Testis (tissue), 3 donors: ENCODE data around the gene WDR83. TPM values are rescaled to one million over a fixed set of nuclear protein-coding genes. Genes with fewer than 3 reads are reported as not detected.
A peak's percentile ranks its signal among the peaks of the same experiment; 100 is the strongest.
"Not testable (repeated sequence)": the region's sequence is repeated elsewhere in the genome, so short reads cannot be mapped to it uniquely, and the experiment has no call there.

Source experiments
- DNase-seq: peaks from one replicate; pipeline ENCODE4 v3.0.0-alpha.2; 2019
- H3K27ac ChIP-seq, 2 donors: fragments of 200-600 bp; sonication (generic); one replicate each; pipeline ENCODE4 v1.5.1; 2019
- H3K27me3 ChIP-seq: fragments of 200-600 bp; sonication (generic); one replicate; pipeline ENCODE4 v1.5.1; 2019
- H3K36me3 ChIP-seq: fragments of 200-600 bp; sonication (generic); one replicate; pipeline ENCODE4 v1.5.1; 2017; ENCODE audit warnings: low read depth; ENCODE audit errors: missing control alignments
- H3K4me1 ChIP-seq: fragments of 200-600 bp; sonication (generic); one replicate; pipeline ENCODE4 v1.5.1; 2019
- H3K4me3 ChIP-seq, 2 donors: fragments of 200-600 bp; sonication (generic); one replicate each; pipeline ENCODE4 v1.5.1; 2017 to 2019
- H3K9me3 ChIP-seq: fragments of 200-600 bp; sonication (generic); one replicate; pipeline ENCODE4 v1.5.1; 2017
- CTCF ChIP-seq, 3 experiments: fragments of 450-650 bp in 2 of 3; fragments of 200-600 bp in 1 of 3; sonication (generic) in 1 of 3; IDR thresholded peaks; one replicate each; pipeline ENCODE4 v1.5.1; 2016 to 2019; ENCODE audit warnings: antibody characterized with exemption in 3 of 3, mild to moderate bottlenecking in 2 of 3, moderate library complexity in 1 of 3
- POLR2A ChIP-seq: fragments of 450-650 bp; IDR thresholded peaks from one replicate; pipeline ENCODE4 v1.6.1; 2017; ENCODE audit warnings: antibody characterized with exemption, mild to moderate bottlenecking, moderate library complexity
- WGBS, 2 donors: methylation state at CpG; one replicate each; pipeline ENCODE4 v1.1.5; 2018; 5-methylcytosine and 5-hydroxymethylcytosine counted together
- intact Hi-C: fragments of 100-400 bp; cut with DNase I; formaldehyde crosslinking; loops from one replicate; pipeline ENCODE4 v1.15.1; 2023; ENCODE audit warnings: low total_unique reads
- polyA plus RNA-seq: library from polyadenylated mRNA; stranded (reverse); fragments of 350-450 nt; fragmentation: Illumina TruSeq; extraction: RNeasy Lipid Tissue Mini Kit (QIAGEN cat#74804); gene quantifications from one replicate; pipeline ENCODE4 v1.2.3, GENCODE V29; 2014; ENCODE audit warnings: low read depth, low replicate concordance; ENCODE audit not compliant: insufficient read depth
- total RNA-seq, 2 donors: library from RNA; depleted of rRNA; stranded (reverse); fragments of >200 nt; gene quantifications; one replicate each; pipeline ENCODE4 v1.2.3, GENCODE V29; 2016

WDR83 gene
- total and polyA plus RNA-seq, 3 donors from 2014 or later = 15.8 to 23.2 (median 18.3) TPM

GRCh38 chr19:12638611-12639182, 27.9 kb upstream of the WDR83 start:
- intact Hi-C loops = no loop called here
- H3K36me3 ChIP-seq = no peaks in the 10 kb centered on the region

GRCh38 chr19:12639901-12640613, 26.6 kb upstream of the WDR83 start:
- H3K4me1 ChIP-seq = peaks cover 5% of the 10 kb centered on the region
- TF ChIP-seq POLR2A (no peak), CTCF (IDR thresholded peaks at IDR 0.05) (peak in 2 of 3 experiments; percentile 59 to 64)
- no peak overlapping the region for H3K4me3 ChIP-seq
- no peaks in the 10 kb centered on the region for H3K27me3 ChIP-seq
- no peaks in the 10 kb centered on the region for H3K9me3 ChIP-seq
- no peak overlapping the region for H3K27ac ChIP-seq
- 9 to 28% methylated on average over 15 to 38 of the region's 39 CpGs for WGBS, 2 donors
- intact Hi-C loops = no loop called here
- H3K36me3 ChIP-seq = no peaks in the 10 kb centered on the region
- peak; percentile 79 for DNase-seq

More at GRCh38 chr19:12638611-12639182, 27.9 kb upstream of the WDR83 start:
- 64 to 70% methylated on average over 22 of the region's 22 CpGs for WGBS, 2 donors
- no peak for DNase-seq
- peak overlapping the region in 1 of 2 donors; percentile 13 for H3K4me3 ChIP-seq
- no peak overlapping the region for H3K27ac ChIP-seq
- peaks cover 5% of the 10 kb centered on the region for H3K4me1 ChIP-seq
- H3K27me3 ChIP-seq = no peaks in the 10 kb centered on the region
- TF ChIP-seq POLR2A (no peak), CTCF (IDR thresholded peaks at IDR 0.05) (no peak)
- no peaks in the 10 kb centered on the region for H3K9me3 ChIP-seq

GRCh38 chr19:12641456-12641855, 25.2 kb upstream of the WDR83 start:
- TF ChIP-seq CTCF (IDR thresholded peaks at IDR 0.05) (no peak), POLR2A (no peak)
- WGBS, 2 donors = 34 to 61% methylated on average over 7 to 13 of the region's 13 CpGs
- intact Hi-C loops = no loop called here
- Histone ChIP-seq H3K27ac (no peak overlapping the region), H3K27me3 (no peaks in the 10 kb centered on the region), H3K4me1 (peaks cover 5% of the 10 kb centered on the region), H3K4me3 (no peak overlapping the region), H3K9me3 (no peaks in the 10 kb centered on the region), H3K36me3 (no peaks in the 10 kb centered on the region)
- no peak for DNase-seq

GRCh38 chr19:12642506-12642905, 24.1 kb upstream of the WDR83 start:
- intact Hi-C loops = no loop called here
- TF ChIP-seq POLR2A = no peak
- no peak for TF ChIP-seq CTCF (IDR thresholded peaks at IDR 0.05)

GRCh38 chr19:12643716-12644115, 22.9 kb upstream of the WDR83 start:
- H3K4me1 ChIP-seq, DNase-seq, intact Hi-C loops, H3K27ac ChIP-seq, H3K36me3 ChIP-seq, H3K9me3 ChIP-seq, H3K27me3 ChIP-seq, H3K4me3 ChIP-seq: not testable (repeated sequence)
- 69 to 83% methylated on average over 14 of the region's 14 CpGs for WGBS, 2 donors

More at GRCh38 chr19:12642506-12642905, 24.1 kb upstream of the WDR83 start:
- no peak for DNase-seq
- Histone ChIP-seq H3K27ac (no peak overlapping the region), H3K36me3 (no peaks in the 10 kb centered on the region), H3K4me3 (no peak overlapping the region), H3K27me3 (no peaks in the 10 kb centered on the region), H3K4me1 (peaks cover 5% of the 10 kb centered on the region), H3K9me3 (no peaks in the 10 kb centered on the region)
- 70 to 72% methylated on average over 22 to 26 of the region's 26 CpGs for WGBS, 2 donors
